GM12864 (cell line): ENCODE results near the gene ACP2.

Experiments
- DNase-seq: peaks from one replicate; pipeline ENCODE4 v3.0.0-alpha.2; 2011; ENCODE audit warnings: low read depth
- H3K4me3 ChIP-seq: 2 replicates; pipeline ENCODE4 v1.5.1; 2011; ENCODE audit warnings: mild to moderate bottlenecking, low read depth, low read length, control low read depth
- CTCF ChIP-seq: IDR thresholded peaks from 2 replicates; pipeline ENCODE4 v1.5.1; 2011; ENCODE audit warnings: low read depth, mild to moderate bottlenecking, moderate library complexity, low read length, control low read depth, inconsistent platforms; ENCODE audit errors: missing control alignments

ACP2 gene

DNA sequence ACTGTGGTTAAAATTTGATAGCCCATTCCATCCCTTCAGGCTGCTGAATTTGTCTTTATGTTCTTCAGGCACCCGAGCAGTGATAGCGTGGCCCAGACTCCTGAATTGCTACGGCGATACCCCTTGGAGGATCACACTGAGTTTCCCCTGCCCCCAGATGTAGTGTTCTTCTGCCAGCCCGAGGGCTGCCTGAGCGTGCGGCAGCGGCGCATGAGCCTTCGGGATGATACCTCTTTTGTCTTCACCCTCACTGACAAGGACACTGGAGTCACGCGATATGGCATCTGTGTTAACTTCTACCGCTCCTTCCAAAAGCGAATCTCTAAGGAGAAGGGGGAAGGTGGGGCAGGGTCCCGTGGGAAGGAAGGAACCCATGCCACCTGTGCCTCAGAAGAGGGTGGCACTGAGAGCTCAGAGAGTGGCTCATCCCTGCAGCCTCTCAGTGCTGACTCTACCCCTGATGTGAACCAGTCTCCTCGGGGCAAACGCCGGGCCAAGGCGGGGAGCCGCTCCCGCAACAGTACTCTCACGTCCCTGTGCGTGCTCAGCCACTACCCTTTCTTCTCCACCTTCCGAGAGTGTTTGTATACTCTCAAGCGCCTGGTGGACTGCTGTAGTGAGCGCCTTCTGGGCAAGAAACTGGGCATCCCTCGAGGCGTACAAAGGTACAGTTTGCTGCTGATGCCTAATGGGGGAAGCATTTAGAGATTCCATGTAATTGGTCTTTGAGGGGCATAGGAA, 26.1 kb upstream of the ACP2 start:
- no peak for TF ChIP-seq CTCF
- no peak for DNase-seq
- H3K4me3 ChIP-seq, result no peak overlapping the region

DNA sequence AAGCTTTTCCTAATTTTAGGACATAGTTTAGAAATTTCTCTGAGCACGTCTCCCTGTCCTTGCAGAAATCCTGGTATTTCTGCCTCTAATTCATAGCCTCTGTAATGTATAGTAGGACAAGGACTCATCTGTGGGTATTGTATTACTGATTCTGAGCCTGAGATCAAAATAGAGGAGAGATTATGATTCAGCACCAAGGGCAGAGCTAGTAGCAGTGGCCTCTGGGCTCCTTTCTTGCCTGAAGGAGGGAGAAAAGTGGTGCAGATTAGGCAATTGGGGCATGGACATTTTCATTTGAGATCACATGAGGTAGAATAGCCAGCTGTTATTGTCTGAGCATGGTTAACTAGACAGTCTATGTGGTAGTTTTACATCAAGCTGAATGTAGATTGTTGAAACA, 24.1 kb upstream of the ACP2 start:
- no peak for TF ChIP-seq CTCF
- H3K4me3 ChIP-seq, result no peak overlapping the region

GRCh38 chr11:47271961-47272661, 23.5 kb upstream of the ACP2 start:
- H3K4me3 ChIP-seq, result peak overlapping the region; percentile 11; the same call in 1 of the 2 replicates
- no peak for DNase-seq
- no peak for TF ChIP-seq CTCF

More for the DNA sequence above, 24.1 kb upstream of the ACP2 start:
- DNase-seq, result no peak

GRCh38 chr11:47271328-47271727, 22.7 kb upstream of the ACP2 start:
- peak overlapping the region; percentile 64 for H3K4me3 ChIP-seq
- TF ChIP-seq CTCF, result no peak
- DNase-seq, result no peak

- no peak for TF ChIP-seq CTCF
- peak overlapping the region; percentile 64 for H3K4me3 ChIP-seq
- no peak for DNase-seq
These were observed 22.0 kb upstream of the ACP2 start for GRCh38 chr11:47270331-47271271.

GRCh38 chr11:47269829-47270305, 21.3 kb upstream of the ACP2 start, which contains the start of gene MADD:
Gene MADD, plus strand, starts transcription at chr11:47270133.
- DNase-seq, result peak; percentile 65
- peak within 1 kb of the TSS; percentile 64 for H3K4me3 ChIP-seq
- no peak for TF ChIP-seq CTCF
